ENCODE results near the gene TMEM107. TPM values are rescaled to one million over a fixed set of nuclear protein-coding genes. Genes with fewer than 3 reads are reported as not detected.
A peak's percentile ranks its signal among the peaks of the same experiment; 100 is the strongest.

TMEM107 gene
- total and polyA plus RNA-seq, 10 of the 15 experiments (the other 5 are each of a cell fraction or from before 2014, with no cell fraction given), result 7.9 to 38.7 (median 22.9) TPM

DNA sequence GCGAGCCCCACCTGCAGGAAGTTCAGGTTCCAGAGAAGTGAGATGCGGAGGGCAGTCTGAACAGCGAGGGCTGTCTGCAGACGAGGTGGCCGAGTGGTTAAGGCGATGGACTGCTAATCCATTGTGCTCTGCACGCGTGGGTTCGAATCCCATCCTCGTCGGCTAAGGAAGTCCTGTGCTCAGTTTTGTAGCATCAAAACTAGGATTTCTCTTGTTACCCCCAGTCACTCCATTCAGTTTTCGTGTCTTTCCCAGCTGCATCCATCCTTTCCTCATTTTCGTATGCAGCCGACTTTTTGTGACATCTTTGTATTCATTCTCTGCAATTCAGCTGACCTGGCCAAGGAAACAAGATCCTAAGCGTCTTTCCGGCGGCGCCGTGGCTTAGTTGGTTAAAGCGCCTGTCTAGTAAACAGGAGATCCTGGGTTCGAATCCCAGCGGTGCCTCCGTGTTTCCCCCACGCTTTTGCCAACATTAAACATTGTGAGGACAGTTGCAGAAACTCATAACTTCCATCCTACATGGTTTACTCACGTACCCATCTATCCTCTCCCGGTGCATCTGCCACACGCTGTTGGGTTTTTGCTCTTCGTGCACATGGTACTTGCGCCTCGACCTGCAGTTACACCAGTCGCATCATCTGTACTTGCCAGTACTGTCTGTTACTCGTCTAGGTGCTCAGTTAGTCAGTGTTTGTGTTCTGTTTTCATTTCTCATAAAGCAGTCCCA lies 10.8 kb upstream of the TMEM107 start (continued):
- TF ChIP-seq NR2C2 (IDR thresholded peaks at IDR 0.05; ENCODE audit: borderline replicate concordance, control insufficient read depth, insufficient read length, low read depth) (no peak), MEF2A (IDR thresholded peaks at IDR 0.05; ENCODE audit: insufficient read depth, low read depth, low read length) (no peak; the same call in 1 of the 2 replicates), JUNB (IDR thresholded peaks at IDR 0.05) (no peak; the same call in 1 of the 2 replicates), RCOR1 (conservative IDR thresholded peaks at IDR 0.05; ENCODE audit: low read depth, low read length) (no peak), TARDBP (IDR thresholded peaks at IDR 0.05; ENCODE audit: borderline replicate concordance) (peak; percentile 96), ASH2L (IDR thresholded peaks at IDR 0.05; ENCODE audit: borderline replicate concordance, low read depth) (no peak)
- TF ChIP-seq, protein P1, sequence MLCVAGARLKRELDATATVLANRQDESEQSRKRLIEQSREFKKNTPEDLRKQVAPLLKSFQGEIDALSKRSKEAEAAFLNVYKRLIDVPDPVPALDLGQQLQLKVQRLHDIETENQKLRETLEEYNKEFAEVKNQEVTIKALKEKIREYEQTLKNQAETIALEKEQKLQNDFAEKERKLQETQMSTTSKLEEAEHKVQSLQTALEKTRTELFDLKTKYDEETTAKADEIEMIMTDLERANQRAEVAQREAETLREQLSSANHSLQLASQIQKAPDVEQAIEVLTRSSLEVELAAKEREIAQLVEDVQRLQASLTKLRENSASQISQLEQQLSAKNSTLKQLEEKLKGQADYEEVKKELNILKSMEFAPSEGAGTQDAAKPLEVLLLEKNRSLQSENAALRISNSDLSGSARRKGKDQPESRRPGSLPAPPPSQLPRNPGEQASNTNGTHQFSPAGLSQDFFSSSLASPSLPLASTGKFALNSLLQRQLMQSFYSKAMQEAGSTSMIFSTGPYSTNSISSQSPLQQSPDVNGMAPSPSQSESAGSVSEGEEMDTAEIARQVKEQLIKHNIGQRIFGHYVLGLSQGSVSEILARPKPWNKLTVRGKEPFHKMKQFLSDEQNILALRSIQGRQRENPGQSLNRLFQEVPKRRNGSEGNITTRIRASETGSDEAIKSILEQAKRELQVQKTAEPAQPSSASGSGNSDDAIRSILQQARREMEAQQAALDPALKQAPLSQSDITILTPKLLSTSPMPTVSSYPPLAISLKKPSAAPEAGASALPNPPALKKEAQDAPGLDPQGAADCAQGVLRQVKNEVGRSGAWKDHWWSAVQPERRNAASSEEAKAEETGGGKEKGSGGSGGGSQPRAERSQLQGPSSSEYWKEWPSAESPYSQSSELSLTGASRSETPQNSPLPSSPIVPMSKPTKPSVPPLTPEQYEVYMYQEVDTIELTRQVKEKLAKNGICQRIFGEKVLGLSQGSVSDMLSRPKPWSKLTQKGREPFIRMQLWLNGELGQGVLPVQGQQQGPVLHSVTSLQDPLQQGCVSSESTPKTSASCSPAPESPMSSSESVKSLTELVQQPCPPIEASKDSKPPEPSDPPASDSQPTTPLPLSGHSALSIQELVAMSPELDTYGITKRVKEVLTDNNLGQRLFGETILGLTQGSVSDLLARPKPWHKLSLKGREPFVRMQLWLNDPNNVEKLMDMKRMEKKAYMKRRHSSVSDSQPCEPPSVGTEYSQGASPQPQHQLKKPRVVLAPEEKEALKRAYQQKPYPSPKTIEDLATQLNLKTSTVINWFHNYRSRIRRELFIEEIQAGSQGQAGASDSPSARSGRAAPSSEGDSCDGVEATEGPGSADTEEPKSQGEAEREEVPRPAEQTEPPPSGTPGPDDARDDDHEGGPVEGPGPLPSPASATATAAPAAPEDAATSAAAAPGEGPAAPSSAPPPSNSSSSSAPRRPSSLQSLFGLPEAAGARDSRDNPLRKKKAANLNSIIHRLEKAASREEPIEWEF (IDR thresholded peaks at IDR 0.05; ENCODE audit: insufficient replicate concordance, low read depth, low read length), result no peak
- TF ChIP-seq, protein P2, sequence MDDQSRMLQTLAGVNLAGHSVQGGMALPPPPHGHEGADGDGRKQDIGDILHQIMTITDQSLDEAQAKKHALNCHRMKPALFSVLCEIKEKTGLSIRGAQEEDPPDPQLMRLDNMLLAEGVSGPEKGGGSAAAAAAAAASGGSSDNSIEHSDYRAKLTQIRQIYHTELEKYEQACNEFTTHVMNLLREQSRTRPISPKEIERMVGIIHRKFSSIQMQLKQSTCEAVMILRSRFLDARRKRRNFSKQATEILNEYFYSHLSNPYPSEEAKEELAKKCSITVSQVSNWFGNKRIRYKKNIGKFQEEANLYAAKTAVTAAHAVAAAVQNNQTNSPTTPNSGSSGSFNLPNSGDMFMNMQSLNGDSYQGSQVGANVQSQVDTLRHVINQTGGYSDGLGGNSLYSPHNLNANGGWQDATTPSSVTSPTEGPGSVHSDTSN (IDR thresholded peaks at IDR 0.05; ENCODE audit: insufficient replicate concordance, low read depth, low read length), result no peak
- TF ChIP-seq, protein P3, sequence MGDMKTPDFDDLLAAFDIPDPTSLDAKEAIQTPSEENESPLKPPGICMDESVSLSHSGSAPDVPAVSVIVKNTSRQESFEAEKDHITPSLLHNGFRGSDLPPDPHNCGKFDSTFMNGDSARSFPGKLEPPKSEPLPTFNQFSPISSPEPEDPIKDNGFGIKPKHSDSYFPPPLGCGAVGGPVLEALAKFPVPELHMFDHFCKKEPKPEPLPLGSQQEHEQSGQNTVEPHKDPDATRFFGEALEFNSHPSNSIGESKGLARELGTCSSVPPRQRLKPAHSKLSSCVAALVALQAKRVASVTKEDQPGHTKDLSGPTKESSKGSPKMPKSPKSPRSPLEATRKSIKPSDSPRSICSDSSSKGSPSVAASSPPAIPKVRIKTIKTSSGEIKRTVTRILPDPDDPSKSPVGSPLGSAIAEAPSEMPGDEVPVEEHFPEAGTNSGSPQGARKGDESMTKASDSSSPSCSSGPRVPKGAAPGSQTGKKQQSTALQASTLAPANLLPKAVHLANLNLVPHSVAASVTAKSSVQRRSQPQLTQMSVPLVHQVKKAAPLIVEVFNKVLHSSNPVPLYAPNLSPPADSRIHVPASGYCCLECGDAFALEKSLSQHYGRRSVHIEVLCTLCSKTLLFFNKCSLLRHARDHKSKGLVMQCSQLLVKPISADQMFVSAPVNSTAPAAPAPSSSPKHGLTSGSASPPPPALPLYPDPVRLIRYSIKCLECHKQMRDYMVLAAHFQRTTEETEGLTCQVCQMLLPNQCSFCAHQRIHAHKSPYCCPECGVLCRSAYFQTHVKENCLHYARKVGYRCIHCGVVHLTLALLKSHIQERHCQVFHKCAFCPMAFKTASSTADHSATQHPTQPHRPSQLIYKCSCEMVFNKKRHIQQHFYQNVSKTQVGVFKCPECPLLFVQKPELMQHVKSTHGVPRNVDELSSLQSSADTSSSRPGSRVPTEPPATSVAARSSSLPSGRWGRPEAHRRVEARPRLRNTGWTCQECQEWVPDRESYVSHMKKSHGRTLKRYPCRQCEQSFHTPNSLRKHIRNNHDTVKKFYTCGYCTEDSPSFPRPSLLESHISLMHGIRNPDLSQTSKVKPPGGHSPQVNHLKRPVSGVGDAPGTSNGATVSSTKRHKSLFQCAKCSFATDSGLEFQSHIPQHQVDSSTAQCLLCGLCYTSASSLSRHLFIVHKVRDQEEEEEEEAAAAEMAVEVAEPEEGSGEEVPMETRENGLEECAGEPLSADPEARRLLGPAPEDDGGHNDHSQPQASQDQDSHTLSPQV (IDR thresholded peaks at IDR 0.05), result no peak
- TF ChIP-seq, protein P4, sequence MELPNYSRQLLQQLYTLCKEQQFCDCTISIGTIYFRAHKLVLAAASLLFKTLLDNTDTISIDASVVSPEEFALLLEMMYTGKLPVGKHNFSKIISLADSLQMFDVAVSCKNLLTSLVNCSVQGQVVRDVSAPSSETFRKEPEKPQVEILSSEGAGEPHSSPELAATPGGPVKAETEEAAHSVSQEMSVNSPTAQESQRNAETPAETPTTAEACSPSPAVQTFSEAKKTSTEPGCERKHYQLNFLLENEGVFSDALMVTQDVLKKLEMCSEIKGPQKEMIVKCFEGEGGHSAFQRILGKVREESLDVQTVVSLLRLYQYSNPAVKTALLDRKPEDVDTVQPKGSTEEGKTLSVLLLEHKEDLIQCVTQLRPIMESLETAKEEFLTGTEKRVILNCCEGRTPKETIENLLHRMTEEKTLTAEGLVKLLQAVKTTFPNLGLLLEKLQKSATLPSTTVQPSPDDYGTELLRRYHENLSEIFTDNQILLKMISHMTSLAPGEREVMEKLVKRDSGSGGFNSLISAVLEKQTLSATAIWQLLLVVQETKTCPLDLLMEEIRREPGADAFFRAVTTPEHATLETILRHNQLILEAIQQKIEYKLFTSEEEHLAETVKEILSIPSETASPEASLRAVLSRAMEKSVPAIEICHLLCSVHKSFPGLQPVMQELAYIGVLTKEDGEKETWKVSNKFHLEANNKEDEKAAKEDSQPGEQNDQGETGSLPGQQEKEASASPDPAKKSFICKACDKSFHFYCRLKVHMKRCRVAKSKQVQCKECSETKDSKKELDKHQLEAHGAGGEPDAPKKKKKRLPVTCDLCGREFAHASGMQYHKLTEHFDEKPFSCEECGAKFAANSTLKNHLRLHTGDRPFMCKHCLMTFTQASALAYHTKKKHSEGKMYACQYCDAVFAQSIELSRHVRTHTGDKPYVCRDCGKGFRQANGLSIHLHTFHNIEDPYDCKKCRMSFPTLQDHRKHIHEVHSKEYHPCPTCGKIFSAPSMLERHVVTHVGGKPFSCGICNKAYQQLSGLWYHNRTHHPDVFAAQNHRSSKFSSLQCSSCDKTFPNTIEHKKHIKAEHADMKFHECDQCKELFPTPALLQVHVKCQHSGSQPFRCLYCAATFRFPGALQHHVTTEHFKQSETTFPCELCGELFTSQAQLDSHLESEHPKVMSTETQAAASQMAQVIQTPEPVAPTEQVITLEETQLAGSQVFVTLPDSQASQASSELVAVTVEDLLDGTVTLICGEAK (IDR thresholded peaks at IDR 0.05; ENCODE audit: borderline replicate concordance), result peak; percentile 74
